ENCODE data around the gene SWT1. TPM values are rescaled to one million over a fixed set of nuclear protein-coding genes. Genes with fewer than 3 reads are reported as not detected.

SWT1 gene
- total and polyA plus RNA-seq, 9 of the 15 experiments (the other 6 are each of a cell fraction or from before 2014, with no cell fraction given): 1.5 to 3.4 (median 2.3) TPM

- Histone ChIP-seq H3K9ac (ENCODE audit: insufficient read depth in 1 of 2, low read depth in 2 of 2, low read length in 2 of 2) (peak overlapping the region; percentile 67 to 89), H3K4me3 (peak overlapping the region; percentile 87), H3K36me3 (ENCODE audit: control insufficient read depth, insufficient read depth, low read length) (peaks cover 11% of the 10 kb centered on the region), H3K79me2 (ENCODE audit: control insufficient read depth, insufficient read depth, low read length) (peaks cover 41% of the 10 kb centered on the region), H3K27me3 (ENCODE audit: control insufficient read depth in 2 of 2, insufficient read depth in 2 of 2, low read length in 2 of 2) (no peaks in the 10 kb centered on the region), H3K27ac (ENCODE audit: extremely low read depth, low read depth, low read length) (peak overlapping the region; percentile 88; the same call in 2 of the 3 replicates), H2AFZ (ENCODE audit: low read depth, low read length) (no peak overlapping the region; the same call in 1 of the 2 replicates), H3K4me2 (ENCODE audit: insufficient read depth, low read length) (peak overlapping the region; percentile 95), H3K9me1 (ENCODE audit: control insufficient read depth, insufficient read depth, low read length) (no peaks in the 10 kb centered on the region), H3K9me3 (replicated peaks; ENCODE audit: control insufficient read depth, insufficient read depth, low read depth, low read length) (no peaks in the 10 kb centered on the region), H3K4me1 (replicated peaks in 1 of 2; ENCODE audit: control insufficient read depth in 2 of 2, insufficient read depth in 2 of 2, low read length in 2 of 2) (peaks cover 10 to 33% of the 10 kb centered on the region in 2 experiments; a peak in 3 of 5 replicates), H4K20me1 (replicated peaks; ENCODE audit: control insufficient read depth, insufficient read depth, low read length) (no peaks in the 10 kb centered on the region)
- ChIA-PET CTCF (ENCODE audit: low intra/inter-chr PET ratio) (no interaction called here), POLR2A (interaction anchor here (0.6 to 1.4 kb wide), 5 partner anchors 8 to 135 kb away, joined by 3 to 4 read pairs (median 3); no protein-coding TSS in a partner anchor)
- ATAC-seq: no peak
- TF ChIP-seq HMBOX1 (IDR thresholded peaks at IDR 0.05) (peak; percentile 58), KDM5B (IDR thresholded peaks at IDR 0.05; ENCODE audit: insufficient replicate concordance, low read depth, low read length) (no peak), LEF1 (IDR thresholded peaks at IDR 0.05) (0 out of 2 replicates have a peak, but pooled peaks have one; percentile 20), SPI1 (IDR thresholded peaks at IDR 0.05; ENCODE audit: borderline replicate concordance, low read depth, low read length) (no peak), FOXJ2 (tag; IDR thresholded peaks at IDR 0.05) (0 out of 2 replicates have a peak, but pooled peaks have one; percentile 9), POU5F1 (IDR thresholded peaks at IDR 0.05; ENCODE audit: borderline replicate concordance, low read depth, low read length, partially characterized antibody) (no peak), TEAD4 (IDR thresholded peaks at IDR 0.05; ENCODE audit: low read length) (no peak), TEAD4 (CRISPR knock-in tag; IDR thresholded peaks at IDR 0.05; ENCODE audit: borderline replicate concordance) (no peak), KAT7 (CRISPR knock-in tag; IDR thresholded peaks at IDR 0.05; ENCODE audit: borderline replicate concordance) (0 out of 2 replicates have a peak, but pooled peaks have one; percentile 23), DACH1 (IDR thresholded peaks at IDR 0.05; ENCODE audit: partially characterized antibody) (peak; percentile 68), PRPF4 (IDR thresholded peaks at IDR 0.05; ENCODE audit: insufficient read depth, low read depth, low read length, poor library complexity, severe bottlenecking) (no peak)
- WGBS (ENCODE audit: insufficient coverage, low coverage, missing lambda C conversion rate): 12% methylated on average over 2 of the region's 2 CpGs
- intact Hi-C loops (cut with micrococcal nuclease): loop anchor here (5.0 kb wide), 1 partner anchor 398 kb away; no protein-coding TSS in a partner anchor
- in situ Hi-C loops (cut with MboI): no loop called here
- FAIRE-seq: no peak
- peak in 3 of 4 experiments; percentile 24 to 52 (median 27) for DNase-seq (ENCODE audit: extremely low read depth in 1 of 4, low spot score in 3 of 4)
- BruUV-seq (replicated peaks): no TSS peak
These were observed 2.0 kb upstream of the SWT1 start for GRCh38 chr1:185154912-185155513.
